ENCODE data around the gene ZNF408.
"Not testable (repeated sequence)": the region's sequence is repeated elsewhere in the genome, so short reads cannot be mapped to it uniquely, and the experiment has no call there.

ZNF408 gene

GRCh38 chr11:46696212-46696558 lies 4.6 kb upstream of the ZNF408 start:
- DNase-seq (ENCODE audit: extremely low read depth in 1 of 2, low read depth in 1 of 2), result no peak

- DNase-seq (ENCODE audit: extremely low read depth in 1 of 2, low read depth in 1 of 2), result no peak
Measured at GRCh38 chr11:46697303-46697702, 3.5 kb upstream of the ZNF408 start.

DNA sequence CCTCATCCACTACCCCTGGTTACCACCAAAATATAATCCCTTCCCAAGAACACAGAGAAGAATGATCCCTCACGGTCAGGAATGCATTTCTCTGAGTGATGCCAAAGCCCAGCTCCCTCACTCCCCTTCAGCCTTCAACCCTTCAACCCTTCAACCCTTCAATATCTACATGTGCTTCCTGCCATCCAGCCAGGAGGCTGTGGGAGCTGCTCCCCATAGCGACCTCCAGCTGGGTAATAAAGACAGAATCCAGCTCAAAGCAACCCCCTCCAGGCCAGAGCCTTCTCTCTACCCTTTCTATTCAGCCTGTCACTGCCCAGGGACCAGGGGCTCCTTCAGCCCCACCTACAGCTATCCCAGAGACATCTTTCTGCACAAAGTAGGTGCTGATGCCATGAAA lies 3.1 kb upstream of the ZNF408 start:
- DNase-seq (ENCODE audit: extremely low read depth in 1 of 2, low read depth in 1 of 2), result no peak

DNA sequence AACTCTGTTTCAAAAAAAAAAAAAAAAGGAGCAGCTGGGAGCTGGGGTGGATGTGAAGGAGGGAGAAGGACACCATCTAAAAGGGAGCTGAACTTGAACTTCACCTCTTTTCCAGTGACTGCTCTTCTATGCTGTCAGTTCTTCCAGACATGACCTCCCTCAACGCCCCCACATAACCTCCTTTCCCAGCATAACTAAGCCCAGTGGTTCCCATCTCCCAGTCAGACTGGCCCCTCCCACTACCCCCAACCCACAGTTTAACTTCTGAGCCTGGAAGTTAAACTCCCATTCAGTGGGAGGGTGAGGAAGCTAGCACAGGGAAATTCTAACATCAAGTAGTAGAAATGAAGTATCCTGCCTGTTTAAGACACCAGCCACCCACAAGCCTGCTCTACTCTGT lies 2.2 kb upstream of the ZNF408 start:
- DNase-seq (ENCODE audit: extremely low read depth in 1 of 2, low read depth in 1 of 2), result no peak

DNA sequence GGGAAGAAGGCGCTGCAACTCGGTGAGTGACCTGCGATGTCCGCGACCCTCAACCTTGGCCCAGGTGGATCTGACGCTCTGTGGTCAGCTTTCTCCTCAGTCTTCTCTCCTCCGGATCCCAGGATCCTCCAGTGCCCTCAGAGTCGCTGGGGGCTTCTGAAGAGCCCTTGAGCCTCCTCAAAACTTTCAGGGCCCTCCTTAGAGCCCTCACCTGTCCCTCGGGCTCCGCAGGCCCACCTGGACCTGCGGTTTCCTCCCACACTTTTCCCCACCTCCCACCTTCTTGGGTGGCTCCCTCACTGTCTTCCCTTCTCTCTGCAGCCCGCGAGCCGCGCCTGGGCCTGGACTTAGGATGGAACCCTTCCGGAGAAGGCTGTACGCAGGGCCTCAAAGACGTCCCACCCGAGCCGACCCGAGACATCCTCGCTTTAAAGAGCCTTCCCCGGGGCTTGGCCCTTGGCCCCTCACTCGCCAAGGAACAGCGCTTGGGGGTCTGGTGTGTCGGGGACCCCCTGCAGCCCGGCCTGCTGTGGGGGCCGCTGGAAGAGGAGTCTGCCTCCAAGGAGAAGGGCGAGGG lies 335 bp downstream of the ZNF408 start:
- DNase-seq (ENCODE audit: extremely low read depth in 1 of 2, low read depth in 1 of 2), result no peak

GRCh38 chr11:46705070-46705688 lies 4.3 kb downstream of the ZNF408 start:
- DNase-seq (ENCODE audit: extremely low read depth in 1 of 2, low read depth in 1 of 2), result no peak

GRCh38 chr11:46706886-46707285 lies 6.1 kb downstream of the ZNF408 start:
- DNase-seq (ENCODE audit: extremely low read depth in 1 of 2, low read depth in 1 of 2), result no peak

DNA sequence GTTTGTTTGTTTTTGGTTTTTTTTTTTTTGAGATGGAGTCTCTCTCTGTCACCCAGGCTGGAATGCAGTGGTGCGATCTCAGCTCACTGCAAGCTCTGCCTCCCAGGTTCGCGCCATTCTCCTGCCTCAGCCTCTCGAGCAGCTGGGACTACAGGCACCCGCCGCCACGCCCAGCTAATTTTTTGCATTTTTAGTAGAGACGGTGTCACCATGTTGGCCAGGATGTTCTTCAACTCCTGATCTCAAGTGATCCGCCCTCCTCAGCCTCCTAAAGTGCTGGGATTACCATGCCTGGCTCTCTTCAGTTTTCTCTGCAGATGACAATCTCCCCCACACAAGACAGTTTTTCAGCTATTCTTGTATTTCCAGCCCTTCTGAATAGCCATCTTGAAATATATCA lies 8.5 kb downstream of the ZNF408 start:
- DNase-seq (ENCODE audit: extremely low read depth in 1 of 2, low read depth in 1 of 2), result not testable (repeated sequence)

GRCh38 chr11:46710821-46711269 lies 10.0 kb downstream of the ZNF408 start:
- no peak for DNase-seq (ENCODE audit: extremely low read depth in 1 of 2, low read depth in 1 of 2)

DNA sequence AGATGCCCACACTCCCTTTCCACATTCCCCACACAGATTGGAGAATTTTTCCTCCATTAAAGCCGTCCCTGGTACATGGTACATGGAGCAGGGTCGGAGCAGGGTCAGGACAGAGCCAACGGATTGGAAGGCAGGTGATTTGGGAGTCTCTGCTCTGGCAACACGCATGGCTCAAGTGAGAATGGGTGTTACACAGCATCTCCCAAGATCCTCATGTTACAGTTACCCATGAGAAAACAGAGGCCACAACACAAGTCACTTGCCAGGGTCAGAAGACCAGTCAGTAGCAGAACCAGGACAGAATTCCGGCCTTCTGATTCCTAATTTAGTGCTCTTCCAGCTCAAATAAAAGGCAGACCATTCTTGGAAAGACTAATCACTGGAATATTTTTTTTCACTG lies 10.5 kb downstream of the ZNF408 start:
- DNase-seq (ENCODE audit: extremely low read depth in 1 of 2, low read depth in 1 of 2), result no peak

DNA sequence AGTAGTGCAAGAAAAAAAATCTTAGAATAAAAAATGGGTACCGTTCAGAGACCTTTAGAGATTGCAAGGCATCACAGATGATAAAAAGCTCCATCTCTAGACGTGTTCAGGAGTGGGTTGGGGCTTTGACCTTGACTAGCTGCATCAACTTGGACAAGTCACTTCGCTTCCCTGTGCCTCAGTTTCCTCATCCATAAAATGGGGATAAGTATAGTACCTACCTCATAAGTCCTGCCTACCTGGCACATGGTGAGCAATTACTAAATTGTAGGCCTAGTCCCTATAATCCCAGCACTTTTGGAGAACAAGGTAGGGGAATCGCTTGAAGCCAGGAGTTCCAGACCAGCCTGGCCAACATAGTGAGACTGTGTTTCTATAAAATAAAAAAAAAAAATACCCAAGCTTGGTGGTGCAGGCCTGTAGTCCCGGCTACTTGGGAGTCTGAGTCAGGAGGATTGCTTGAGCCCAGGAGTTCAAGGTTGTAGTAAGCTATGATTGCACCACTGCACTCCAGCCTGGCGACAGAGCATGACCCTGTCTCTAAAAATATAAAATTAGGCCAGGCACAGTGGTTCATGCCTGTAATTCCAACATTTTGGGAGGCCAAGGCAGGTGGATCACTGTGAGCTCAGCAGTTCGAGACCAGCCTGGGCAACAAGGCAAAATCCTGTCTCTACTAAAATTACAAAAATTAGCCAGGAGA lies 12.2 kb downstream of the ZNF408 start:
- no peak for DNase-seq (ENCODE audit: extremely low read depth in 1 of 2, low read depth in 1 of 2)

DNA sequence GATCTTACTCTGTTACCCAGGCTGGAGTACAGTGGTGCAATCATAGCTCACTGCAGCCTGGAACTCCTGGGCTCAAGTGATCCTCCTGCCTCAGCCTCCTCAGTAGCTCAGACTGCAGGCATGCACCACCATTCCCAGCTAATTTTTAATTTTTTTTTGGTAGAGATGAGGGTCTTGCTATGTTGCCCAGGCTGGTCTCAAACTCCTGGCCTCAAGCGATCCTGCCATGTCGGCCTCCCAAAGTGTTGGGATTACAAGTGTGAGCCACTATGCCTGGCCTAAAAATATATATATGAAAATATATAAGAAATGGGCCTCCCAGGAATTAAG lies 17.0 kb downstream of the ZNF408 start:
- not testable (repeated sequence) for DNase-seq (ENCODE audit: extremely low read depth in 1 of 2, low read depth in 1 of 2)

GRCh38 chr11:46718155-46719019 lies 17.6 kb downstream of the ZNF408 start:
- no peak for DNase-seq (ENCODE audit: extremely low read depth in 1 of 2, low read depth in 1 of 2)

DNA sequence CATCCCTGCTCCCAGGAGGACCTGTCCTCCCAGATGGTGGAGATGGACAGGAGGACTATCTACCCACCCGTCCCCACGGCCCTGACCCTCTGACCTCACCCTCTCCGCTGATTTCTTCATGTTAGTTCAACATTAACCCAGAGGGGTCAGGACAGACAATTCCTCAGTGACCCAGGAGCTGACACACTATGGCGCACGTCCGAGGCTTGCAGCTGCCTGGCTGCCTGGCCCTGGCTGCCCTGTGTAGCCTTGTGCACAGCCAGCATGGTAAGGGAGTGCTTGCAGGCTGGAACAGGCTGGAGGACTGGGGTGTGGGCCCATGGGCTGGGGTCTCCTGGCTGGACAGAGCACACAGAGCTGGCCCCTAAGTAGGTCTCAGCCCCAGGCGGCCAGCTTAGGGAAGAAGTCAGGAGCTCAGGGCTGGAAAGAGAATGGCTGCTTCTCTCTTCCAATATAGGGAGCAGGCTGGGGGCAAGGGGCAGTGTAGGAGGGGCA lies 18.3 kb downstream of the ZNF408 start, which contains the start of gene F2:
F2 (plus strand) TSS at position 166 of the 495 bp plus-strand sequence; CDS start at position 189, 23 bp downstream.
- DNase-seq (ENCODE audit: extremely low read depth in 1 of 2, low read depth in 1 of 2), result no peak

GRCh38 chr11:46719543-46720218 lies 18.9 kb downstream of the ZNF408 start:
- DNase-seq (ENCODE audit: extremely low read depth in 1 of 2, low read depth in 1 of 2), result no peak

DNA sequence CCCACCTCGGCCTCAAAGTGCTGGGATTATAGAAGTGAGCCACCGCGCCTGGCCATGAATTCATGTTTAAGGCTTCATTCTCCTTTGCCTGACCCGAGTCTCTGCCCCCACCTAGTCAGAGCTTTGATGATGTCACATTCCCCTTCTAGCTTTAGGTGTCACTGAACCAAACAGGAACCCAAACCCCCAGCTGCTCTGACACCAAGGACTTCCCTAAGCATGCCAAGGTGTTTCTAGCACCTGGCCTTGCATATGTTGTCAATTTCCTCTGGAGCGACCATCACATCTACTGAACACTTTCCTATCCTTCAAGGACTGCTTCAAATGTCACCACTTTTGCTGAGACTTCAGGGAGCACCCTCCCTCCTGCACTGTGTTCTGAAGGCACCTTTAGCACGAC lies 20.5 kb downstream of the ZNF408 start:
- no peak for DNase-seq (ENCODE audit: extremely low read depth in 1 of 2, low read depth in 1 of 2)

DNA sequence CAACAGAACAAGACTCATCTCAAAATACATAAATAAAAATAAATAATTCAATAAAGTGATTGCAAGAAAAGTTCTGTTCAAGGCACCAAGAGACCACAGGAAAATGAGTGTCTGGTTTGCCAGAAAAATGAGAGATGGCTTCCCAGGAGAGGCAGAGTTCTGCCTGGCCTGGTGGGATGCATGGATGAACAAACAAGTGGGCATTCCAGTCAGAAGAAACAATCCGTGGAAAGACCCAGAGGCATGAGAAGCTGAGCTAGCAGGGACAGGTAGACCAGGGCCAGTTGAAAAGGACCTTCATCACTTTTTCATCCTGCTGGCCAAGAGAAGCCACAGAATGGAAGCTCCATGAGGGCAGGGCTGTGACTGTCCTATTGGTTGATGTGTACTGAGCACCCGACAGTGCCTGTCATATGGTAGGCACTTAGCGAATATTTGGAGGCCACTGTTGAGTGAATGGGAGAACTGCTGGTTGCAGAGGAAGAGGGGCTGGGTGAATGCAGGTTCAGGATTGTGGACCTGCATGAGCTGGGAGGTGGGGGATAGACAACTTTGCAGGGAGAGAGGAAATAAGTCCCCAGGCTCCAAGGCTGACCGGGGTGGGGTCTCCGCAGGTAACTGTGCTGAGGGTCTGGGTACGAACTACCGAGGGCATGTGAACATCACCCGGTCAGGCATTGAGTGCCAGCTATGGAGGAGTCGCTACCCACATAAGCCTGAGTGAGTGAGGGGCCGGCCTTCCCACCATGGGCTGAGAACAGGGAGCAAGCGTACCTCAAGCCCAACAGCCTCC lies 21.9 kb downstream of the ZNF408 start:
- DNase-seq (ENCODE audit: extremely low read depth in 1 of 2, low read depth in 1 of 2), result no peak

- DNase-seq (ENCODE audit: extremely low read depth in 1 of 2, low read depth in 1 of 2), result no peak
Measured at GRCh38 chr11:46723359-46723680, 22.5 kb downstream of the ZNF408 start.

GRCh38 chr11:46724088-46724487 lies 23.3 kb downstream of the ZNF408 start:
- no peak for DNase-seq (ENCODE audit: extremely low read depth in 1 of 2, low read depth in 1 of 2)

All from activated CD8-positive, alpha-beta memory T cell treated with anti-CD3 and anti-CD28 coated beads for 1 hour (primary cell).